Raji (cell line): ENCODE results near the gene SMARCD2.
A peak's percentile ranks its signal among the peaks of the same experiment; 100 is the strongest.
"Not testable (repeated sequence)": the region's sequence is repeated elsewhere in the genome, so short reads cannot be mapped to it uniquely, and the experiment has no call there.

Experiments
- POLR2A ChIP-seq: IDR thresholded peaks from 2 replicates; pipeline ENCODE4 v1.6.1; 2011; ENCODE audit warnings: low read depth, low read length, control low read depth; ENCODE audit not compliant: insufficient read depth

Gene SMARCD2

GRCh38 chr17:63842540-63843386 lies at the start of gene SMARCD2:
TSS of gene SMARCD2 (minus strand) at chr17:63842685. CDS start at chr17:63842674, 11 bp downstream.
- TF ChIP-seq POLR2A = peak; percentile 67

GRCh38 chr17:63881935-63882601 lies 39.6 kb upstream of the SMARCD2 start, which contains the start of gene GH2:
TSS of gene GH2 (minus strand) at chr17:63881944. CDS start at chr17:63881801, 143 bp downstream.
- no peak for TF ChIP-seq POLR2A

DNA sequence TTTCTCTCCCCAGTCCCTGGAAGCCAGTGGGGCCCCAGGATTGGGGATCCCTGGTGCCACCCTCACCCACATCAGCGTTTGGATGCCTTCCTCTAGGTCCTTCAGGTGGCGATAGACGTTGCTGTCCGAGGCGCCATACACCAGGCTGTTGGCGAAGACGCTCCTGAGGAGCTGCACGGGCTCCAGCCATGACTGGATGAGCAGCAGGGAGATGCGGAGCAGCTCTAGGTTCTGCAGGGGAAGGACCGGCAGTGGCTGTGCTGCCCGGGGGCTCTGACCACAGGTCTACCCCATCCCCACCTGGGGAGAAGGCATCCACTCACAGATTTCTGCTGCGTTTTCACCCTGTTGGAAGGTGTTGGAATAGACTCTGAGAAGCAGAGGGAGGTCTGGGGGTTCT lies 38.2 kb upstream of the SMARCD2 start:
- TF ChIP-seq POLR2A = no peak

DNA sequence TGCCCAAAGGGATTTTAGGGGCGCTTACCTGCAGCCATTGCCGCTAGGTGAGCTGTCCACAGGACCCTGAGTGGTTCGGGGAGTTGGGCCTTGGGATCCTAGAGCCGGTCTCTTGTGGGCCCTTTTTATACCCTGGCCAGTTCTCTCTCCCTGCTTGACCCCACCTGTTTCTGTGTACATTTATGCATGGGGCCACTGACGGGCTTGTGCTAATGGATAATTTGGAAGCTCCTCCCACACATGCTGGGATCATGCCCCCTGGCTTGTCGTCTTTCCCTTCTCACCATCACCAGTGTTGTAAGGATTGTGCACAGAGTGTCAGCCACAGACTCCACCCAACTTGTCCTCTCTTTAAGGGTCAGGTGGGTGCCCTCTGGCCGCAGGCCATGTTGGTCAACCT lies 31.1 kb upstream of the SMARCD2 start, which contains the start of gene CSH2:
CSH2 (minus strand) TSS at position 101 of the 400 bp plus-strand sequence; CDS start at position 38, 63 bp downstream.
- not testable (repeated sequence) for TF ChIP-seq POLR2A

DNA sequence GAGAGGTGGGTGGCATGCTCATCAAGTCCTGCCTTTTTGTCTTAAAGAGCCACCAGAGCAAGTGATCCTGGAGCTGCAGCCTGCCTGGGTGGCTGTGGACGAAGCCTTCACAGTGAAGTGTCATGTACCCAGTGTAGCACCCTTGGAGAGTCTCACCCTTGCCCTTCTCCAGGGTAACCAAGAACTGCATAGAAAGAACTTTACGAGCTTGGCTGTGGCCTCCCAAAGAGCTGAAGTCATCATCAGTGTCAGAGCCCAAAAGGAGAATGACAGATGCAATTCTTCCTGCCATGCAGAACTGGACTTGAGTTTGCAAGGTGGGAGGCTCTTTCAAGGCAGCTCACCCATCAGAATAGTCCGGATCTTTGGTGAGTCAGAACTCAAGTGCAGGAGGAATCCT lies 16.8 kb upstream of the SMARCD2 start:
- TF ChIP-seq POLR2A = no peak

- TF ChIP-seq POLR2A = no peak
These were observed 12.7 kb upstream of the SMARCD2 start for GRCh38 chr17:63855185-63855584.

DNA sequence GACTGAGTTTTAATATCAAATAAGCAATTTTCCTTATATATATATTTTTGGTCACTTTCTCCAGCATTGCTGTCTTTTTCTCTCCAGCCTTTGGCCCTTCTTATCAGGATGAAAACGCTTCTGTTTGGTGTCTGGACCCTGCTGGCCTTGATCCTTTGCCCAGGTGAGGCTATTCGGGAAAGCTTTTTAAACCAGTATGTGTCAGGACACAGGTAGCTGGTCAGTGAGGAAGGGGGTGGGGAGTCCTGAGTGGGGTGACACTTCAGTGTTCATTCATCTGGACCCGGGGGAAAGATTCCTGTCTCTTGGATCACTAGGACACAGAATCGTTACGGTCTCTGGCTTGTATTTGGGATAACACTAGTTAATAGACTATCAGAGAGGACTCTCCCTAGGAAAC lies 12.2 kb upstream of the SMARCD2 start:
- TF ChIP-seq POLR2A = no peak

DNA sequence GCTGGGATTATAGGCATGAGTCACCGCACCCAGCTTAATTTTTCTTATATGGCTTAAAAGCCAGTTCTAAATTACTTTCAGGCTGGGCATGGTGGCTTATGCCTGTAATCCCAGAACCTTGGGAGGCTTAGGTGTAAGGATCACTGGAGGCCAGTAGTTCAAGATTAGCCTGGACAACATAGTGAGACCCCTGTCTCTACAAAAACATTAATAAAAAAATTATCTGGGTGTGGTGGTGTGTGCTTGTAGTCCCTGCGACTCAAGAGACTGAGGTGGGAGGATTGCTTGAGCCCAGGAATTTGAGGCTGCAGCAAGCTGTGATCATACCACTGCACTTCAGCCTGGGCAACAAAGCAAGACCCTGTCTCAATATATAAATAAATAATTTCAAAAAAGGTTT lies 10.8 kb upstream of the SMARCD2 start:
- no peak for TF ChIP-seq POLR2A

GRCh38 chr17:63850401-63850800 lies 7.9 kb upstream of the SMARCD2 start:
- TF ChIP-seq POLR2A = no peak

- no peak for TF ChIP-seq POLR2A
These were observed 6.6 kb upstream of the SMARCD2 start for GRCh38 chr17:63848834-63849689.

DNA sequence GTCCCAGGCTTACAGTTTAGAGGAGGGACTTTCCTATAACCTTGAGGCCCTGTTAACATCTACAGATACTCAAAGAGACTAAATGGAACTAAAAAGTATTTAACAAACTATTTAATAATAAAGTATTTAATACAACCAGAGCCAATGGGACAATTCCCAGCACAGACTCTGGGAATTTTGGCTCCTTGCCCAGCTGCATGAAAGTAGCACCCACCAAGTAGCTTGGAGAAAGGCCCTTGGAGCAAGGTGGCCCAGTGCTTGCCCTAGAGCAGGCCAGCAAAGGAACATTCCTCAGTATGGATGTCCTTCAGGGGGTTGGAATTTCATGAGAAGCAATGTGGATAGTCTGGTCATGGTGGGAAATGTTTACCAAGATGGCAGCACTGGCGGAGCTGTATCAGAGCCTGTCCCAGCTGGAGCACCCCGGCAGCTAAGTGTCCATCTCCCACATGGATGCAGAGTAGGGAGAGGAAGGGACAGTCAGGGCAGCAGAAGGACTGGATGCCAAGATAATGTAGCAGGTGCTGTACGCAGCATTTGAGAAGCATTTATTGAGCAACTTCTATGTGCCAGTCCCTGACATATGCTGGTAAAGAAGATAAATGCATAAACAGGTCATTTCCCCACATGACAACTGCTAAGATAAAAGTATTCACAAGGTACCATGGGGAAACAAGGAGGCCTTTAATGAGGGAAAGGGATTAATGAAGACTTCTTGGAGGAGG lies 5.2 kb upstream of the SMARCD2 start:
- no peak for TF ChIP-seq POLR2A

DNA sequence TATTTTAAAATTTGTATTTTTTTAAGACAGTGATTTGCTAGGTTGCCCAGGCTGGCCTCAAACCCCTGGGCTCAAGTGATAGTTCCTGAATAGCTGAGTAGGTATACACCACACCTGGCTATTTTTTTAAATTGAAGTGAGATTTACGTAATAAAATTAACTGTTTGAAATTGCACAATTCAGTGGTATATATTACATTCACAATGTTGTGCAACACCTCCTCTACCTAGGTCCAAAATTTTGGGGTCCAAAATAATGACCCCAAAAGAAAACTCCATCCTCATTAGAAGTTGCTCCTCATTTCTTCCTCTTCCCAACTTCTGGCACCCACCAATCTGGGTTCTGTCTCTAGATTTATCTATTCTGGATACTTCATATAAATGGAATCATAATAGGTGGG lies 3.0 kb upstream of the SMARCD2 start:
- TF ChIP-seq POLR2A = no peak

DNA sequence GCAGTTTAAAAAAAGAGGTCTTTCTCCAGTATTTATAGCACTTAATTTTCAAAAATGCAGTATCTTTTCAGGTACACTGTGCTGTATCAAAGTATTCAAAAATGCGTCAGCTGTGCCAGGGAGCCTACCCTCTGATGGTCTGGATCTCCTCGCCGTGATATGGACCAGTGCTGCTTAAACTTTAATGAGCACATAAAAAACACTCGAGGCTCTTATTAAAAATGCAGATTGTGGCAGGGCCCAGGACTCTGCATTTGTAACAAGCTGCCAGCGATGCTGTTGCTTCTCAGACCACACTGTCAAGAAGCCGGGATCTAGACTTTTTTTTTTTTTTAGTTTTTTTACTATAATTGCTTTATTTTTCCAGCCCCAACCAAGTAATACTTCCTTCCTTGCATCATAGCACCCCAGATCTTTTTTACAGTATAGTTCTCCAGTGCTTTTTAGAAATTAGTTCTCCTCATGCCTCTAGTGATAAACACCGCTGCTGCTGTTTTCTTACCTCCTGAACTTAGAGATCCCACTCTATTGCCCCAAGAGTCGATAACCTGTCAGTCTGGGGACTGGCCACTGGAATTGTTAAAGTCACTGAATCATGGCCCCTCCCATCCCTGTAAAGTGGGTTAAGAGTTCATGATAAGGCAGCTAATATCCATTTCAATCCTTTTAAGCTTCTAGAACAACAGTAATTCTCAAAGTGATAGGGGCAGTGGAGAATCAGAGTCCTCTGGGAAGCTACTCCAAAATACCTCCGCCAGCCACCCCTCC lies 1.6 kb upstream of the SMARCD2 start:
- TF ChIP-seq POLR2A = no peak

DNA sequence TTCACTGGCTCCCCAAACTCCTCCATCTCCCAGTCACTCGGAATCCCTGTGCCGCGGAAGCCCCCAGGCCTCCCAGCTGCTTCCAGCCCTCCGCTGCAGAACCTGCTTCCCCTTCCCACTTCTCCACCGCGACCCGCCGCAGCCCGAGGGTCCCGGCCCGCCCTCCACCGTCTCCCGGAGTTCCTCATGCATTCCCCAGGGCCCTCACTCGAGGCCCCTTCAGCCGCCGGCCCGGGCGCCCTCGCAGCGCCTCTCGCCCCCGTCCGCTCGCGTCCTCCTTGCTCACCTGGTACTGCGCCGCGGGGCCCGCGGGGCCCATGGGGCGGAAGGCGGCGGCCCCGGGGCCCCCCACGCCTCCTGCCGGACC lies 329 bp downstream of the SMARCD2 start:
- TF ChIP-seq POLR2A = no peak
